ENCODE measurements around the gene GRB10. TPM values are rescaled to one million over a fixed set of nuclear protein-coding genes. Genes with fewer than 3 reads are reported as not detected.

Gene GRB10
- 54.9 TPM for total RNA-seq

- ATAC-seq (peak; percentile 81), DNase-seq (ENCODE audit: low spot score) (no peak)
These were observed at the start of gene GRB10 for GRCh38 chr7:50782375-50783208. Gene GRB10 (minus strand): TSS chr7:50782896. CDS start chr7:50732322, 50,574 bp downstream.

GRCh38 chr7:50828801-50829200 lies 46.1 kb upstream of the GRB10 start:
- DNase-seq (ENCODE audit: low spot score) = no peak
- ATAC-seq = no peak

- no peak for ATAC-seq
- no peak for DNase-seq (ENCODE audit: low spot score)
These were observed 45.4 kb upstream of the GRB10 start for GRCh38 chr7:50828116-50828515.

- ATAC-seq (no peak), DNase-seq (ENCODE audit: low spot score) (no peak)
These were observed 44.6 kb upstream of the GRB10 start for GRCh38 chr7:50827281-50827680.

GRCh38 chr7:50826371-50827172 lies 43.9 kb upstream of the GRB10 start:
- DNase-seq (ENCODE audit: low spot score) (no peak), ATAC-seq (no peak)

- no peak for ATAC-seq
- no peak for DNase-seq (ENCODE audit: low spot score)
These were observed 42.8 kb upstream of the GRB10 start for GRCh38 chr7:50825465-50825864.

- no peak for DNase-seq (ENCODE audit: low spot score)
- ATAC-seq = no peak
These were observed 42.2 kb upstream of the GRB10 start for GRCh38 chr7:50824882-50825281.

- no peak for DNase-seq (ENCODE audit: low spot score)
- ATAC-seq = no peak
These were observed 40.0 kb upstream of the GRB10 start for GRCh38 chr7:50822706-50823105.

- DNase-seq (ENCODE audit: low spot score) = no peak
These were observed 39.4 kb upstream of the GRB10 start for GRCh38 chr7:50822110-50822509.

GRCh38 chr7:50821457-50822008 lies 38.8 kb upstream of the GRB10 start:
- DNase-seq (ENCODE audit: low spot score) (no peak), ATAC-seq (no peak)

More at GRCh38 chr7:50822110-50822509, 39.4 kb upstream of the GRB10 start:
- ATAC-seq = no peak

- ATAC-seq (peak; percentile 62), DNase-seq (ENCODE audit: low spot score) (peak; percentile 54)
These were observed 35.6 kb upstream of the GRB10 start for GRCh38 chr7:50818324-50818723.

GRCh38 chr7:50817561-50817960 lies 34.9 kb upstream of the GRB10 start:
- DNase-seq (ENCODE audit: low spot score) (no peak), ATAC-seq (no peak)

GRCh38 chr7:50815138-50815537 lies 32.4 kb upstream of the GRB10 start:
- no peak for DNase-seq (ENCODE audit: low spot score)
- no peak for ATAC-seq

GRCh38 chr7:50814166-50814565 lies 31.5 kb upstream of the GRB10 start:
- no peak for ATAC-seq
- no peak for DNase-seq (ENCODE audit: low spot score)

- peak; percentile 76 for ATAC-seq
- DNase-seq (ENCODE audit: low spot score) = peak; percentile 54
These were observed 30.3 kb upstream of the GRB10 start for GRCh38 chr7:50812841-50813475.

GRCh38 chr7:50812094-50812493 lies 29.4 kb upstream of the GRB10 start:
- no peak for ATAC-seq
- no peak for DNase-seq (ENCODE audit: low spot score)

GRCh38 chr7:50808282-50808888 lies 25.7 kb upstream of the GRB10 start:
- ATAC-seq = no peak

GRCh38 chr7:50807026-50807730 lies 24.5 kb upstream of the GRB10 start:
- no peak for DNase-seq (ENCODE audit: low spot score)
- ATAC-seq = no peak

More at GRCh38 chr7:50808282-50808888, 25.7 kb upstream of the GRB10 start:
- DNase-seq (ENCODE audit: low spot score) = no peak

- DNase-seq (ENCODE audit: low spot score) (no peak), ATAC-seq (no peak)
These were observed 23.4 kb upstream of the GRB10 start for GRCh38 chr7:50806143-50806542.
